Stimulated activated CD4-positive, alpha-beta T cell treated with anti-CD3 and anti-CD28 coated beads, Interleukin-1b, Interleukin-23, amount 100 ng/mL, for 4 hours (primary cell): ENCODE results near the gene IL24.

Source experiments
- DNase-seq, 2 donors: peaks; one replicate each; pipeline ENCODE4 v3.0.0-alpha.2; 2020; ENCODE audit warnings: low read depth in 2 of 2

IL24 gene

GRCh38 chr1:206953126-206953525 lies 55.9 kb downstream of the IL24 start:
- DNase-seq = no peak

DNA sequence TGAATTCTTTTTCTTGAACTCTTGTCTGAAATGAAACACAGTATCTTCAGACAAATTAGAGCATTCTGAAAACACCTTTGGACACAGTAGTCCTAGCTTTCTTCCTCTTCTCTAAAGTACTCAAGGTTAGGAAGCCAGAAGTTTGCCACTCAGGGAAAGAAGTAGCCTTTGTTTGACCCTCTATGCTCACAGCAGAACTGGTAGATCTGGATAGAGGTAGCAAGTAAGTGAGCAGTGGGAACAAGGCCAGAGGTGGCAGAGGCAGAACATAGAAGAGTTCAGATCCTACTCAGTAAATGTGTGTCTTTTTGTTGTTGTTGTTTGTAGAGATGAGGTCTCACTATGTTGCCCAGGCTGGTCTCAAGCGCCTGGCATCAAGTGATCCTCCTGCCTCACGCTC lies 56.4 kb downstream of the IL24 start:
- no peak for DNase-seq
